HG03442 (cell line): ENCODE measurements around the gene IL17C.

ENCODE experiments used
- ATAC-seq: cut with Tn5 transposase; IDR thresholded peaks from one replicate; pipeline ENCODE4 v1.9.1; 2021; ENCODE audit warnings: mild to moderate bottlenecking, moderate library complexity; ENCODE audit not compliant: unreplicated experiment

Gene IL17C

GRCh38 chr16:88642881-88643643, 4.7 kb downstream of the IL17C start:
- ATAC-seq = no peak

- ATAC-seq = no peak
Observed at GRCh38 chr16:88643644-88643932, 5.2 kb downstream of the IL17C start.

- no peak for ATAC-seq
Observed at GRCh38 chr16:88645455-88645854, 7.1 kb downstream of the IL17C start.

GRCh38 chr16:88645941-88646340, 7.6 kb downstream of the IL17C start:
- no peak for ATAC-seq

GRCh38 chr16:88646345-88647034, 8.1 kb downstream of the IL17C start:
- no peak for ATAC-seq

- ATAC-seq = no peak
Observed at GRCh38 chr16:88647178-88648070, 9.1 kb downstream of the IL17C start.

GRCh38 chr16:88649195-88649923, 11.0 kb downstream of the IL17C start:
- no peak for ATAC-seq

GRCh38 chr16:88649924-88650748, 11.8 kb downstream of the IL17C start:
- peak; percentile 6 for ATAC-seq

- peak; percentile 61 for ATAC-seq
Observed at GRCh38 chr16:88650749-88651275, 12.4 kb downstream of the IL17C start, which contains the start of gene CYBA. TSS of gene CYBA (minus strand) at chr16:88651053. CDS start at chr16:88651013, 40 bp downstream.

GRCh38 chr16:88651276-88651988, 13.1 kb downstream of the IL17C start:
- ATAC-seq = peak; percentile 68

- no peak for ATAC-seq
Observed at GRCh38 chr16:88651989-88652761, 13.8 kb downstream of the IL17C start.

- ATAC-seq = no peak
Observed at GRCh38 chr16:88652762-88653063, 14.3 kb downstream of the IL17C start.

- no peak for ATAC-seq
Observed at GRCh38 chr16:88653101-88653500, 14.7 kb downstream of the IL17C start.

GRCh38 chr16:88653596-88654362, 15.4 kb downstream of the IL17C start:
- no peak for ATAC-seq

GRCh38 chr16:88654363-88655052, 16.1 kb downstream of the IL17C start:
- no peak for ATAC-seq

- no peak for ATAC-seq
Observed at GRCh38 chr16:88655053-88655732, 16.8 kb downstream of the IL17C start.
